ENCODE data around the gene SCNN1A.

SCNN1A gene

GRCh38 chr12:6367969-6368892, 7.1 kb downstream of the SCNN1A start:
- DNase-seq, result no peak

GRCh38 chr12:6367065-6367968, 8.0 kb downstream of the SCNN1A start:
- no peak for DNase-seq

DNA sequence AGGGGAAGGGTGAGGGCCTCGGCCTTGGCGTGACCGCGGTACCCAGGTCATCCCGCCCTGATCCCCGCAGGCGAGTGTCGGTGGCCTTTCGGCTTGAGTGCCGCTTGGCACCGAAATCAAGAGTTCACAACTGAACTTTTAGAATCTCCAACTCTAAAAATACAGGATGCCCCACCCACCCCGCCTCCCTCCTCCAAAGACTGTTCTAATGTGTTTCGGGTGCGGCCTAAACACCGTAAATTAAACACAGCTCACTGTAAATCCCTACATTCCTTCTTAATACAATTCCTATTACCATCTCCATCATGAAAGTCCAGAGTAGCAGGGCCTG, 11.4 kb downstream of the SCNN1A start:
- DNase-seq, result no peak

DNA sequence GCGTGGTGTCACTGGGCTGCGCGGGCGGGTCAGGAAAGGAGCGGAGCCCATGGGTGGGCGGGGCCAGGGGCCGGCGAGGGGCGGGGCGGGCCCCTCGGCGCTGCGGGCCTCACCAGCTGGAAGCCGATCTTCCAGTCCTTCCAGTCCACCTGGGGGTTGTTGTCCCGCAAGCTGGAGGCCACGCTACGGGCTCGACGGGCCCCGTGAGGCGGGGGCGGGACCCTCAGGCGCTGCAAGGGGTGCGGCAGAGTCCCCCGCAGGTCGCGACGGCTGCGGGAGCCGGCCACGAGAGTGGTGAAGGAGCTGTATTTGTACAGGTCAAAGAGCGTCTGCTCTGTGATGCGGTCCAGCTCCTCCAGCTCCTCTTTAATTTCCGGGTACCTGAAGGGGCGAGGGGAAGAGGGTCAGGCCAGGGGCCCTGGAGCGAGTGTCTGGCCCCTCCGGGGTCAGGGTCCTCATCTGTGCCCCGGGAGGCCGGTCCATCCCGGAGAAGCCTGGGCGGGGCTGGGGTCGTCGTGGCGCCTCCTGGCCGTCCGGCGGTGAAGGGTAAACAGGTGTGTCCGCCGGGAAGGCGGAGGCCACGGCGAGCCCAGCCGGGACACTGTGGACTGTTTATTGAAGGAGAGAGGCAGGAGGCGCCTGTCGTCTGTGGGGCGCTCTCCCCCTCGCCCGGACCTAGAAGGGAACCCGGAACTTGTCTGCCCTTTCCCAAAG, 11.9 kb downstream of the SCNN1A start:
- peak; percentile 53 for DNase-seq

DNA sequence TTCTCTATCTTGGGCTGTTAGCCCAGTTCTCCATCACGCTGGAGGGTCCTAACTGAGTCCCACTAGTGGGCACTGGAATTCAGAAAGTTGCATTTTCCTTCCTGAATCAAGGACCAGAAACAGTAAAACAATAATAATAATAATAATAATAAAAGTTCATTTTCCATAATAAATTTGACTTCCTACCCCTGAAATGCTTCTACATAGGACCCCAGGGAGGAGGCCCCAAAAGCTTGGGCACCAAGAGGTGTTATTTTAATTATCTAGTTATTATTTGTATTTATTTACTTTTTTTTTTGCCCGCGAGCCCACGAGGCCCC, 12.4 kb downstream of the SCNN1A start:
- DNase-seq, result no peak

DNA sequence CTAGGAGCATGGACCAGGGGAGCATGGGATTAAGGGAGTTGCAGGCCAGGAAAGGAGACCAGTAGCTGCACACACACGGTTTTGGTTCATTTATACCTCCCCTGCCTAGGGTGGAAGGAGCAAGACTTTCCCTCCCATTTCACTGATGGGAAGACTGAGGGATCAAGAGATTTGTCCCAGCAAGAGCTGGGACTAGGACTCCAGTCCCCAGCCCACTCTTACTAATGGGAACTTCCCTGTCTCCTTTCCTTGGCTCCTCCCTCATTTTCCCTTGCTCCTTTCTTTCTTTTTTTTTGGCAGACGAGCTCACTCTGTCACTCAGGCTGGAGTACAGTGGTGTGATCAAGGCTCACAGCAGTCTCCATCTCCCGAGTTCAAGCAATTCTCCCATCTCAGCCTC, 13.0 kb downstream of the SCNN1A start:
- DNase-seq, result no peak

- no peak for DNase-seq
Measured at GRCh38 chr12:6361834-6362233, 13.5 kb downstream of the SCNN1A start.

DNA sequence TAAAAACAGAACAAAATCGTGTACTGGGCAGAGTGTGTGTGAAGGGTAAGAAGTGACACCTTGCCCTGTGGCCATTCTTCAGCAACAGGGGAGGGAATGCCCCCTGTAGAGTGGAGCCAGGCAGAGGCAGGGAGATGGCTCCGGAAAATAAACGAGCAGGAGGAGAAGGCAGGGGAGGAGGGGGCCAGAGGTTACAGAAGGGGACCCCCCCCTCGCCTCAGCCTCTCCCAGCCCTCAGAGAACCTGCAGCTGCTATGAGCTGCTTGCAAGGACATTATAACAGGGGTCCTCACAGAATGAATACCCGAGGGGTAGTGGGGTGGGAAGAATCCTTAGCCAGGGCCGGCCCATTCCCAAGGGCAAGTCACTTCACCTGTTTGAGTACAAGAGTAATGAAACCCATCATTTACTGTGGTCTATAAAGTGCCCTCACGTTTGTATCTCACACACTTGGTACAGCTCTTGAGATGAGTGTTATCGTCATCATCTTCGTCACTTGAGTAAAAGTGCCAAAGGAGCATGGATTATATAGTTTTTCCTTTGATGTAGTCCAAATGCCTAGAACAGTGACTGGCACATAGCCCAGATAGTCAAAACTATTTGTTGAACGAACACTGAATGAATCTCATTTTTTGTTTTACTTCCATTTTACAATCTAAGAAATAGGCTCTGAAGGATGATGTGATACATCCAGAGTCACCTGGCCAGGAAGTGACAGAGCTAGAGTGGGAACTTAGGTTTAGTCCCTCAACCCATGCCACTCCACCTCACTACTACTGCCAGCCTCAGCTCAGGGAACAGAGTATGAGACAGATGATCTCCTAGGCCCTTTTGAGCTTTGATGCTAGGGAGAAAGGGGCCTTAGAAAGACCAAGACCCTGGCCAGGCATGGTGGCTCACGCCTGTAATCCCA, 14.5 kb downstream of the SCNN1A start:
- no peak for DNase-seq

- DNase-seq, result no peak
Measured at GRCh38 chr12:6360080-6360571, 15.2 kb downstream of the SCNN1A start.

- no peak for DNase-seq
Measured at GRCh38 chr12:6358881-6359280, 16.5 kb downstream of the SCNN1A start.

DNA sequence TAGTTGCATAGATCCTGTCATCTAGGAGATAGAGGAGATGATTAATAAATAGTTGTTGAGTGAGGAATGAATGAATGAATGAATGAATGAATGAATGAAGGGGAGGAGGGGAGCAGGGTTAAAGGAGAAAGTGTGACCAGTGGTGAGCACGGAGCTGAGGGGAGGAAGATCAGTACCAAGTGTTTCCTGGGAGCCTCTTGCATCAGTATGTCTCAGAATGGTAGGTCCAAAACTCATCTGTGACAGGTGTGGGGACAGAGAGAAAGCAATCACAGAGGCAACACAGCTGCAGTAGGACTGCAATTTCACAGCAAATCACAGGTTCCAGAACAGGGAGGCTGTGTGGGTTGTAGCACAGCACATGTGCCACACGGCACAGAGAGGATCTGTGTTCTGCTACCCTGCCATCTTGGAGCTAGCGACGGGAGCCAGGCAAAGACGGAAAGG, 19.0 kb downstream of the SCNN1A start:
- no peak for DNase-seq

DNA sequence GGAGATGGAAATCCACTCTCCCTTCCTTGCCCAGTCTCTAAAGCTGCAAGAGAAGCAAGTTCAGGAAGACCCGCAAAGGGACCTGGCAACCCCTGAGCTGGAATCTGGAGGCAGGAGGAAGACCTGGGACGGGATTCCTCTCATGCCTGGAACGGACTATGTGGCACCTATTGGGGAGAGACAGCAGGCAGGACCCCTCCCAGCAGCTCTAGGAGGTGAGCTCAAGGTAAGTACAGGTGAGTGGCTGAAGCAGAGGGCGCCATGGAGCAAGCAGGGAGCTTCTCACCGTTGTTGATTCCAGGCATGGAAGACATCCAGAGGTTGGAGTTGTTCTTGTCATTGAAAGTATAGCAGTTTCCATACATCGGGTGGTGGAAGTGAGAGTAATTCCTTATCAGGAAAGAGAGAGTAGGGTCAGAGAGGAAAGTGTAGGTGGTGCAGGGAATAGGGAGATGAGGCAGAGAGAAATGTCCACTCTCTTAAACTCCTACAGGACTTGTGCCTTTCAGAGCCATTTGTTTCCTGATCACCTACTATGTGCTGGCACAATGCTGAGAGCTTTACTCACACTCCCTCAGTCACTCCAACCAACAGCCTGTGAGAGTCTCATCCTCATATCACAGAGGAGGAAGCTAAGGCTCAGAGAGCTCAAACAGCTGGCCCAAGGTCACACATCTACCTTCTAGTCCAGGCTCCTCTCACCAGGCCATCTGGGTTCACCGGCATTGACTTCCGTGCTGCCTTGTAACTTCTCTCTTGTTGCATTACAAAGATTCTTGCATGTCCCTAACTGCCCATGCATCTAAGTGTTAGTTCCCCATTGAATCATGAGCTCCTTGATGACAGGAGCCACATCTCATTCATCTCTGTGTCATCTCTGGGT, 19.6 kb downstream of the SCNN1A start:
- no peak for DNase-seq

DNA sequence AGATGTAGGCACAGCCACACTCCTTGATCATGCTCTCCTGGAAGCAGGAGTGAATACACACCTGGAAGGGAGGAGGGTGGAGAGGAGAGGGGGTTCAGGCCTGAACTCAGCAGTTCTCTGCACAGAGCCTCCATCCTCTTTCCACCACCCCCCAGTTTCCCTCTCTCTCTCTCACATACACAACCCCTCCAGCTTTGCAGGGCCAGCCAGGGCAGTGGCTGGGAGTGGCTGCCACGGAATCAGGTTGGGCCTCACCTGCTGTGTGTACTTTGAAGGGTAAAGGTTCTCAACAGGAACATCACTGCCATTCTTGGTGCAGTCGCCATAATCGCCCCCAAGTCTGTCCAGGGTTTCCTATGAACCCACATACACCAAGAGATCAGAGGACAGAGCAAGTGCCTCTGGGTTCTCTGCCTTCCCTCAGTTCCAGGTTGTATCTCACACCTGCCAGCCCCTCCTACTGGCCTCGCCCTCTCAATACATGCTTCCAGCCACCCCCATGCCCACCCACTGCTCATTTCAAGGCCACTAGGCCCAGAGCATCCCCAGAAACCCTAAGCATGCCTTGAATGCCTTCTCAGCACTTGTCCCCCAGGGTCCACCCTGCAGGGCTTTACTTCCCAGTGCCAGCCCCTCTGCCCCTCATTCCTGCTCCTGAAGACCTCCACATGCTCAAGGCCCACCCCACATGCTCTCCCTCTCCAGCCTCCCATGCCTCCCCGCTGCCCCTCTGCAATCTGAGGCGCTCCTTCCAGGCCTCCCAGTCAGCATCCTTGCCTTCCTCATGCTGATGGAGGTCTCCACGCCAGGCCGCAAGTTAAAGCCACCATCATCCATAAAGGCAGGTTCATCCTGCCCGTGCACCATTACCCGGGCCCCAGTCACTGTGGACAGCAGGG, 20.6 kb downstream of the SCNN1A start:
- DNase-seq, result no peak

- DNase-seq, result no peak
Measured at GRCh38 chr12:6352193-6353173, 22.9 kb downstream of the SCNN1A start.

GRCh38 chr12:6351622-6352021, 23.7 kb downstream of the SCNN1A start:
- DNase-seq, result no peak

- no peak for DNase-seq
Measured at GRCh38 chr12:6347367-6348338, 27.7 kb downstream of the SCNN1A start.

DNA sequence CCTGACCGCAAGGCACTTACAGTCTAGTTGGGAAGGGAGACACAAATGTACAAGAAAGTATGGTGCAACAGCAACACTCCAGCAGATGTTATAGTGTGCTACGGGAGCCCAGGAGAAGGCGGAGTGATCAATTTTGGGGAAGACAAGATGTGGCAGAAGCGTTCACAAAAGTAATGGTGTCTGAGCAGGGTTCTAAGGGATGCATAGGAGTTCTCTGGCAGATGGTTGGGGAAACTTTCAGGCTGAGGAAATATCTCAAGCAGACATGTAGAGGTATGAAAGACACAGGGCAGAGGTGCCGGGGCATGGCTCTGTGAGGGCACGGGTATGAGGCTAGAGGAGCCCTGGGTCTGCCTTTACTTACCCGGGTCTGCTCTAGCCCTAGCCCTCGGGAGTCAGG, 28.4 kb downstream of the SCNN1A start:
- no peak for DNase-seq

Data from NCI-H526 treated with DMSO at 0.1 percent for 48 hours (cell line).